Neuronal stem cell (in vitro differentiated cells): ENCODE results near the gene CACNG3.

ENCODE experiments used
- DNase-seq: peaks from one replicate; pipeline ENCODE4 v3.0.0-alpha.2; 2013; ENCODE audit warnings: low spot score
- H2AFZ ChIP-seq: one replicate; pipeline ENCODE4 v1.6.1; 2013; ENCODE audit warnings: mild to moderate bottlenecking, low read length, inconsistent platforms
- H2AK5ac ChIP-seq: 2 replicates; pipeline ENCODE4 v1.6.1; 2013; ENCODE audit warnings: low read depth, mild to moderate bottlenecking, inconsistent platforms, low read length, moderate library complexity, mixed read lengths
- H2BK120ac ChIP-seq: 2 replicates; pipeline ENCODE4 v1.6.1; 2013; ENCODE audit warnings: low read depth, mild to moderate bottlenecking, inconsistent platforms, low read length, moderate library complexity, mixed read lengths
- H2BK12ac ChIP-seq: one replicate; pipeline ENCODE4 v1.6.1; 2013; ENCODE audit warnings: low read length, inconsistent platforms
- H2BK15ac ChIP-seq: 2 replicates; pipeline ENCODE4 v1.6.1; 2013; ENCODE audit warnings: mild to moderate bottlenecking, low read length, inconsistent platforms, mixed read lengths
- H2BK5ac ChIP-seq: one replicate; pipeline ENCODE4 v1.6.1; 2013; ENCODE audit warnings: inconsistent platforms, mild to moderate bottlenecking, low read length, moderate library complexity
- H3K14ac ChIP-seq: one replicate; pipeline ENCODE4 v1.6.1; 2013; ENCODE audit warnings: low read length, inconsistent platforms
- H3K18ac ChIP-seq: 2 replicates; pipeline ENCODE4 v1.6.1; 2013; ENCODE audit warnings: low read length, inconsistent platforms
- H3K23ac ChIP-seq: 2 replicates; pipeline ENCODE4 v1.6.1; 2013; ENCODE audit warnings: low read depth, mild to moderate bottlenecking, mixed read lengths, low read length, inconsistent platforms; ENCODE audit not compliant: poor library complexity
- H3K27ac ChIP-seq: replicated peaks from 3 replicates; pipeline ENCODE4 v1.5.1; 2013; ENCODE audit warnings: low read length, inconsistent platforms
- H3K27me3 ChIP-seq, 3 experiments: 2 replicates each; pipeline ENCODE4 v1.6.1; 2013; ENCODE audit warnings: low read length in 3 of 3, mild to moderate bottlenecking in 2 of 3, inconsistent platforms in 1 of 3, low read depth in 1 of 3, mixed read lengths in 1 of 3, moderate library complexity in 1 of 3; ENCODE audit not compliant: control insufficient read depth in 3 of 3, insufficient read depth in 3 of 3
- H3K36me3 ChIP-seq, 2 donors: replicated peaks in 1 of 2; 2 replicates each; pipeline ENCODE4 v1.6.1; 2013; ENCODE audit warnings: low read length in 2 of 2; ENCODE audit not compliant: control insufficient read depth in 2 of 2, insufficient read depth in 2 of 2
- H3K4ac ChIP-seq: 2 replicates; pipeline ENCODE4 v1.6.1; 2013; ENCODE audit warnings: inconsistent platforms, mild to moderate bottlenecking, low read length, moderate library complexity
- H3K4me1 ChIP-seq, 2 donors: 1 replicate in 1 of 2; 2 replicates in 1 of 2; pipeline ENCODE4 v1.6.1; 2013; ENCODE audit warnings: low read length in 2 of 2, low read depth in 1 of 2; ENCODE audit not compliant: control insufficient read depth in 2 of 2, insufficient read depth in 1 of 2
- H3K4me2 ChIP-seq: one replicate; pipeline ENCODE4 v1.6.1; 2013; ENCODE audit warnings: mild to moderate bottlenecking, low read length, inconsistent platforms; ENCODE audit not compliant: insufficient read depth, poor library complexity, severe bottlenecking
- H3K4me3 ChIP-seq, 2 donors: 2 replicates each; pipeline ENCODE4 v1.5.1; 2013; ENCODE audit warnings: low read length in 2 of 2, mild to moderate bottlenecking in 2 of 2, inconsistent platforms in 1 of 2, moderate library complexity in 1 of 2
- H3K79me1 ChIP-seq: one replicate; pipeline ENCODE4 v1.6.1; 2013; ENCODE audit warnings: low read depth, mild to moderate bottlenecking, inconsistent platforms, low read length, moderate library complexity
- H3K9ac ChIP-seq: one replicate; pipeline ENCODE4 v1.6.1; 2013; ENCODE audit warnings: mild to moderate bottlenecking, low read depth, low read length, inconsistent platforms; ENCODE audit not compliant: poor library complexity
- H3K9me3 ChIP-seq, 2 donors: replicated peaks in 1 of 2; 2 replicates each; pipeline versions ENCODE3 to v1.6.1; 2013; ENCODE audit warnings: low read length in 2 of 2, mild to moderate bottlenecking in 2 of 2, inconsistent platforms in 1 of 2, low read depth in 1 of 2, mixed read lengths in 1 of 2, moderate library complexity in 1 of 2; ENCODE audit not compliant: control insufficient read depth in 2 of 2, insufficient read depth in 1 of 2
- H4K8ac ChIP-seq: one replicate; pipeline ENCODE4 v1.6.1; 2013; ENCODE audit warnings: low read depth, mild to moderate bottlenecking, inconsistent platforms, low read length, moderate library complexity
- H4K91ac ChIP-seq: one replicate; pipeline ENCODE4 v1.6.1; 2013; ENCODE audit warnings: low read length, low read depth, mild to moderate bottlenecking, inconsistent platforms; ENCODE audit not compliant: poor library complexity
- WGBS, 2 donors: extraction: QIAGEN DNeasy Blood & Tissue Kit; methylation state at CpG; one replicate each; pipeline ENCODE4 v1.1.7; 2013; ENCODE audit warnings: missing lambda C conversion rate in 2 of 2, mixed read lengths in 1 of 2; ENCODE audit not compliant: insufficient read length in 2 of 2, insufficient replicate concordance in 1 of 2; ENCODE audit errors: extremely low coverage in 2 of 2; 5-methylcytosine and 5-hydroxymethylcytosine counted together

The CACNG3 gene

GRCh38 chr16:24324421-24324820, 68.3 kb downstream of the CACNG3 start:
- H2BK120ac ChIP-seq: no peak overlapping the region
- no peak overlapping the region for H2BK15ac ChIP-seq
- no peak overlapping the region for H3K9ac ChIP-seq
- no peak overlapping the region for H3K23ac ChIP-seq
- H2AFZ ChIP-seq: no peak overlapping the region
- H4K91ac ChIP-seq: no peak overlapping the region
- H4K8ac ChIP-seq: no peak overlapping the region
- H3K4me1 ChIP-seq: no peaks in the 10 kb centered on the region
- H3K79me1 ChIP-seq: no peaks in the 10 kb centered on the region
- H3K14ac ChIP-seq: no peak overlapping the region
- no peak overlapping the region for H2BK12ac ChIP-seq
- no peak overlapping the region for H3K18ac ChIP-seq
- no peak for DNase-seq
- H3K9me3 ChIP-seq: no peaks in the 10 kb centered on the region
- no peak overlapping the region for H3K27ac ChIP-seq
- H3K4ac ChIP-seq: no peak overlapping the region
- no peak overlapping the region for H3K4me3 ChIP-seq
- no peak overlapping the region for H2AK5ac ChIP-seq
- no peaks in the 10 kb centered on the region for H3K27me3 ChIP-seq
- H3K4me2 ChIP-seq: no peak overlapping the region
- no peak overlapping the region for H2BK5ac ChIP-seq
- H3K36me3 ChIP-seq: no peaks in the 10 kb centered on the region
- no CpG with 5 or more reads among the region's 1 CpG for WGBS, 2 donors

DNA sequence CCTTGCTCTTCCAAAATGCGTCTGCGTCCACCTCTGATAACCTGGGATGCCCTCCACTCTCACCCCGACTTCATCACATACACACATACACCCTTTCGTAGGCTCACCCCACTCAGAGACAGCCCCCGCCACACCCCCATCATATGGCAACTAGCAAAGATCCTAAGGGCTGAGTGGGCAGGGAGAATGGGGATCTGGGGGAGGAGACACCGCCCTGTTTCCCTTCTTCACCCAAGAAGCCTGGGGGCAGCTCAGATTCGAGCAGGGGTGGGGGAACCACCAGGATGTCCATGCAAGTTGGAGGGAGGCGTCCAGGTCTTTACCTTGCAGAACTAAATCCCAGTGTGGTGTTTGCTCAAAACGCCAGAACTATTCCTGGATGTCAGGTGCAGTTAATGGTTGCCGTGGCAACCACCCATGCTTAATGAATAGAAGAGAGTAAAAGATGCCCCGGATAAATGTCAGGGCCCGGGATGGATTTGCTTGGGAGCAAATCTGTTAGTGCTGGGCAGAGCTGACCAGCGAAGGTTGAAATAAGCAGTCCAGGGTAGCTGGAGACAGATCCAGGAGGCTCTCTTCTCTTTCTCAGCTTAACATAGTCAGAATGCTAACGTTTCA, 72.8 kb downstream of the CACNG3 start:
- H3K18ac ChIP-seq: peak overlapping the region; percentile 63
- no CpG with 5 or more reads among the region's 14 CpGs for WGBS, 2 donors
- H3K27me3 ChIP-seq: no peaks in the 10 kb centered on the region
- no peak overlapping the region for H3K4me3 ChIP-seq
- no peaks in the 10 kb centered on the region for H3K79me1 ChIP-seq
- no peaks in the 10 kb centered on the region for H3K4me1 ChIP-seq
- no peaks in the 10 kb centered on the region for H3K36me3 ChIP-seq
- H3K4ac ChIP-seq: no peak overlapping the region
- H2BK12ac ChIP-seq: no peak overlapping the region
- peak overlapping the region; percentile 48 for H3K14ac ChIP-seq
- DNase-seq: no peak
- H4K91ac ChIP-seq: no peak overlapping the region
- no peak overlapping the region for H3K4me2 ChIP-seq
- no peak overlapping the region for H3K27ac ChIP-seq
- no peaks in the 10 kb centered on the region for H3K9me3 ChIP-seq
- no peak overlapping the region for H2BK5ac ChIP-seq
- no peak overlapping the region for H3K9ac ChIP-seq
- no peak overlapping the region for H3K23ac ChIP-seq
- no peak overlapping the region for H2AFZ ChIP-seq
- H2AK5ac ChIP-seq: no peak overlapping the region
- no peak overlapping the region for H2BK120ac ChIP-seq
- no peak overlapping the region for H2BK15ac ChIP-seq
- H4K8ac ChIP-seq: no peak overlapping the region

DNA sequence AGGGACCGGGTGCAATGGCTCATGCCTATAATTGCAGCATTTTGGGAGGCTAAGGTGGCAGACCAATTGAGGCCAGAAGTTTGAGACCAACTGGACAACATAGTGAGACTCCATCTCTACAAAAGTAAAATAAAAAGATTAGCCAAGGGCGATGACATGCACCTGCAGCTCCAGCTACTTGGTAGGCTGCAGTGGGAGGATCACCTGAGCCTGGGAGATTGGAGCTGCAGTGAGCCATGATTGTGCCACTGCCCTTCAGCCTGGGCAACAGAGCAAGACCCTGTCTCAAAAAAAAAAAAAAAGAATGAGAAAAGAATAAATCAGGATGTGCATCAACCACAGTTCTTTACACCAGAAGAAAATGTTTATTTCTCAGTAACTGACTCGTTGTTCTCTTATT, 76.0 kb downstream of the CACNG3 start:
- H3K23ac ChIP-seq: no peak overlapping the region
- H4K91ac ChIP-seq: no peak overlapping the region
- H2BK5ac ChIP-seq: no peak overlapping the region
- H3K4me2 ChIP-seq: no peak overlapping the region
- H3K4me3 ChIP-seq: no peak overlapping the region
- H2AK5ac ChIP-seq: no peak overlapping the region
- H3K9ac ChIP-seq: no peak overlapping the region
- H3K79me1 ChIP-seq: no peaks in the 10 kb centered on the region
- no peak overlapping the region for H3K4ac ChIP-seq
- H3K9me3 ChIP-seq: no peaks in the 10 kb centered on the region
- H3K36me3 ChIP-seq: no peaks in the 10 kb centered on the region
- H3K18ac ChIP-seq: no peak overlapping the region
- H2BK120ac ChIP-seq: no peak overlapping the region
- H2BK15ac ChIP-seq: no peak overlapping the region
- no peak overlapping the region for H2AFZ ChIP-seq
- H4K8ac ChIP-seq: no peak overlapping the region
- no peak overlapping the region for H3K27ac ChIP-seq
- no peak overlapping the region for H2BK12ac ChIP-seq
- peaks cover 0 to 2% (median 0%) of the 10 kb centered on the region in 3 experiments for H3K27me3 ChIP-seq
- no CpG with 5 or more reads among the region's 3 CpGs for WGBS, 2 donors
- no peak overlapping the region for H3K14ac ChIP-seq
- no peaks in the 10 kb centered on the region for H3K4me1 ChIP-seq
- DNase-seq: no peak

GRCh38 chr16:24332582-24333090, 76.5 kb downstream of the CACNG3 start:
- Histone ChIP-seq H4K8ac (no peak overlapping the region), H3K18ac (no peak overlapping the region), H3K4me3 (no peak overlapping the region), H3K4me2 (no peak overlapping the region), H3K14ac (no peak overlapping the region), H2BK15ac (no peak overlapping the region), H4K91ac (no peak overlapping the region), H3K9me3 (no peaks in the 10 kb centered on the region), H3K36me3 (no peaks in the 10 kb centered on the region), H2AK5ac (no peak overlapping the region), H3K9ac (no peak overlapping the region), H3K23ac (no peak overlapping the region), H3K4me1 (no peaks in the 10 kb centered on the region), H2BK5ac (no peak overlapping the region), H3K4ac (no peak overlapping the region), H3K27ac (no peak overlapping the region), H2BK120ac (no peak overlapping the region), H3K79me1 (no peaks in the 10 kb centered on the region), H3K27me3 (peaks cover 0 to 2% (median 0%) of the 10 kb centered on the region in 3 experiments), H2BK12ac (no peak overlapping the region), H2AFZ (no peak overlapping the region)
- no CpG with 5 or more reads among the region's 10 CpGs for WGBS, 2 donors
- DNase-seq: no peak
